Stimulated activated CD4-positive, alpha-beta T cell treated with anti-CD3 and anti-CD28 coated beads, Interleukin-12 subunit alpha, Interleukin-12 subunit beta, amount 100 ng/mL, for 4 hours (primary cell): ENCODE results near the gene GALE.
"Not testable (repeated sequence)": the region's sequence is repeated elsewhere in the genome, so short reads cannot be mapped to it uniquely, and the experiment has no call there.

ENCODE experiments used
- DNase-seq: peaks from one replicate; pipeline ENCODE4 v3.0.0-alpha.2; 2020

The GALE gene

GRCh38 chr1:23791516-23792047, 9.0 kb downstream of the GALE start:
- no peak for DNase-seq

DNA sequence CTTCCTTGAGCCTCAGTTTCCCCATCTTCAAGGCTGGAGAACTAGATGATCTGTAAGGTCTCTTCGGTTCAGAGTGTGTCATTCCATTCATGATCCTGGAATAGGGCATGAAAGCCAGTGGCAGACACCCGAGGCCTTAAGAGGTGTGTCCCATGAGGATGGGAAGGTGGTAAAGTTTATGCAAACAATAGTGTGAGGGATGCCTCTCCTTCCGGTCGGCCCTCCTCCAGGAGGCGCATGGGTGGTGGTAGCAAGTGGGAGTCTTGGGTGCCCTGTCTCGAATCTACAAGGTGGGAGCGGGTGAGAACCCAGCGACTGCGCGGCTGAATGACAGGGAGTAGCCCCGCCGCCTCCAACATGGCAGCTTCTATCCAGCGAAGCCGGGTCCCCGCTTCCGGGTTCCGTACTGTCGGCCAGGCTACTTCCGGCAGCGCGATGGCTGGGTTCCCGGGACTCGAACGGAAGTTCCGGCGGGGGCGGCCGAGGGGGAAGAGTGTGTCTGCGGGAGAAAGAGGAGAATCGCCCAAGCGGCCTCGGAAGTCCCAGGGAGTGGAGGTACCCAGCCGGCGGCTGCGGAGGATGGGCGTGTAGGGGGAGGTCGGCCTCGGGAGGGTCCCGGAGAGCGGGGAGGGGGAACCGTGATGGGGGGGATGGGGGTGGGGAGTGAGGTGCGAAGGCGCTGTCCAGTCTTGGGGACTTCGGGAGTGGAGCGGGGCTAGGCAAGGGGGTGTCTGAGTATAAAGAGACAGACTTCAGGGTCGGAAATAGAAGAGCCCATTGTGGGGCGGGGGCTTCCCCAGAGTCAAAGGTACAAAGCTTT, 9.6 kb downstream of the GALE start, which contains the start of gene LYPLA2:
TSS of gene LYPLA2 (plus strand) at position 450 of the 820 bp plus-strand sequence. CDS start 1,538 bp downstream, outside the sequence.
- DNase-seq, result peak; percentile 86

DNA sequence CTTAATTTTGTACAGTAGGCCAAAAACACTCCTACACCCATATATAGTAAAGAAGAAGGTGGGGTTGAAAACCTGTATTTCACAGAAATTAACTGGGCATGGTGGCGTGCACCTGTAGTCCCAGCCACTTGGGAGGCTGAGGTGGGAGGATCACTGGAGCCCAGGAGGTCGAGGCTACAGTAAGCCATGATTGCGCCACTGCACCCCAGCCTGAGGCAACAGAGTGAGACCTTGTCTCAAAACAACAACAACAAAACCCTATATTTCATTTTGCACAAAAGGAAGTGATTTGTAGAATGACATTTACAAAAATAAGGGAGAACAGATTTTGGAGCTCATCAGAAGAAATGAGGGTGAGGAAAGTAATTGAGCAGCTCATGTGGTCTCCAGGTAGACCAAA, 11.9 kb downstream of the GALE start:
- no peak for DNase-seq

- no peak for DNase-seq
Observed at GRCh38 chr1:23787701-23788100, 12.9 kb downstream of the GALE start.

DNA sequence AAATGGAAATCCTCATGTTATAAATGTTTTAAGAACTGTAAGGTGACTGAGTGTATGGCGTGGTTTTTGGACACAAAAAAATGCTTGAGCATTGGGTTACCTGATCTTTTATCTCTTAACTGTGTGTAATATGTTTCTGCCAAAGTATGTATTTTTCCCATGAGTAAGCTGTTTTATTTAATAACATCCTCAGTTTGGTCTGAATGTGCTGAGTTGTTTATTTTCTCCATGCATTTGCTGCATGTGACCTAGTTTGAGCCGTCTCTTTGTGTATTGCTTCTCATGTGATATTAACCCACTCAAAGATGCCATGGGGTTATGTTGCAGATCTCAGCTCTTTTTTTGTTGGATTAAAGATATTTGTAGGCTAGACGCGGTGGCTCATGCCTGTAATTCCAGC, 15.7 kb downstream of the GALE start:
- no peak for DNase-seq

DNA sequence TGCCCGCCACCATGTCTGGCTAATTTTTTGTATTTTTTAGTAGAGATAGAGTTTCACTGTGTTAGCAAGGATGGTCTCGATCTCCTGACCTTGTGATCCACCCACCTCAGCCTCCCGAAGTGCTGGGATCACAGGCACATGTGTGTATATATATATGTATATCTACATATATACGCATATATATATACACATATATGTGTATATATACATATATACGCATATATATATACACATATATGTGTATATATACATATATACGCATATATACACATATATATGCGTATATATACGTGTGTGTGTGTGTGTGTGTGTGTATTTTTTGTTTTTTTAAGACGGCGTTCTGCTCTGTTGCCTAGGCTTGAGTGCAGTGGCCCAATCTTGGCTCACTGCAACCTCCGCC, 17.4 kb downstream of the GALE start:
- not testable (repeated sequence) for DNase-seq

DNA sequence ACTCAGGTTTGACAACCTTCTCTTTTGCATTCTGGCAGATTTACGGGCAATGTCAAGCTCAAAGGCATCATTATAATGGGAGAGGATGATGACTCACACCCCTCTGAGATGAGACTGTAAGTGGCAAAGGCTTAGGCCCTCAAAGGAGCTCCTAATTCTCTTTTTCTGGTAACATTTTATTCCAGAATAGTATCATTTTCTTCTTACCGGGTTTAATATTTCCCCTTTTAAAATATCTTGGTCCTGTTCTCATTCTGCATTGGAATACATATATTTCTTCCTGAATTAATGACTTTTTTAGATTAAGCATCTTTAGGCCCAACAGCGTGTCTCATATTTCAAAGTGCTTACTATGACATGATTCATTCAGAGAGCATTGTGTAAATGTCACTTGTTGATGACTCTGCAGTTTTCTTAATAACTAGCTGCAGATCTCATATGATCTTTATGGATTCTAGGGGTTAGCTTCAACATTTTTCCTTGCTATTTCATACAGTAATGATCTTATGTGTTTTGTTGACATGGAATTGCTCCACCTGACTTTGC, 20.7 kb downstream of the GALE start:
- no peak for DNase-seq

DNA sequence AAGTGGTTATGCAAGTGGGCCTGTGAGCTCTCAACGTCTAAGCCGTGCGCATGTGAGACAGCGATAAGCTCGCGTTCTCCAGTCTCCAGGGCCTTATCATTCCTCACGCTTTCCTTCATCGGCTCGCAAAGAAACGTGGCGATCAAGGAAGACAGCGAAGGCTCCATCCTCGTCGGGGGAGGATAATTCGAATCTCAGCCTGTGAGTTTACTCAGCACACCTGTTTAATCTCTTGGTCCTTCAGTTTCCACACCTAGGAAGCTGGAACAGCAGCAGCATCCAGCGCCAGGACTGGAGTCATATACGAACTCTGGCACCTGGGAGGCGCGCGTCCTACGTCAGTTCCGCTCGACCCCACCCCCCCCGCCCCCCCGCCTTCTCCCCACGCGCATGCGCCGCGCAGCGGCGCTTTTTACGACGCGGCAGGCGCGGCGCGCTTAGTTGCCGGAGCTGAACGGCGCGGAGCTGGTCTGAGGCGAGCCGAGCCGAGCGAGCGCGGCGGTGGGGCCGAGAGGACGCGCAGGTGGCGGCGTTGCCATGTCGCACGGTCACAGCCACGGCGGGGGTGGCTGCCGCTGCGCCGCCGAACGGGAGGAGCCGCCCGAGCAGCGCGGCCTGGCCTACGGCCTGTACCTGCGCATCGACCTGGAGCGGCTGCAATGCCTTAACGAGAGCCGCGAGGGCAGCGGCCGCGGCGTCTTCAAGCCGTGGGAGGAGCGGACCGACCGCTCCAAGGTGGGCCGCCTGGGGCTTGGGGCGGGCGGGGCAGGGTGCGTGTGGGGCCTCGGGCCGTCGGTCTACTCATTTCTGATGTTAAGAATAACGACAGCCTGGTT, 22.4 kb downstream of the GALE start, which contains the start of gene PITHD1:
TSS of gene PITHD1 (plus strand) at position 440 of the 836 bp plus-strand sequence. CDS start at position 538, 98 bp downstream.
- DNase-seq, result peak; percentile 70

DNA sequence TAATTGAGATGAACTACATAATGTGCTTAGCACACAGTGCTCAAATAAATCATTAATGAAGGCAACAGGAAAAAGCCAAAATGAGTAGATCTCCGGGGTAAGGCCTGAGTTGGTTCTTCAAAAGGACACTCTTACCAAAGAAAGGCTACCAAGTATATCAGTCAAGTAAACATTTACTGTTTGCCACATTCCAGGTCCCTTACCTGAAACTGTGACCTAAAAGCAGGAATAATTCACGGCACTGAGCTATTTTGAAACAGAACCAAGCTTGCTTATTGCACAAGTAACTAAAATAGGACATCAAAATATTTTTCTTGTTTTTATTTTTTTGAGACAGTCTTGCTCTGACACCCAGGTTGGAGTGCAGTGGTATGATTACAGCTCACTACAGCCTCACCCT, 24.3 kb downstream of the GALE start:
- DNase-seq, result no peak

GRCh38 chr1:23774174-23774880, 26.2 kb downstream of the GALE start:
- DNase-seq, result no peak

GRCh38 chr1:23772854-23773242, 27.7 kb downstream of the GALE start:
- no peak for DNase-seq

- peak; percentile 87 for DNase-seq
Observed at GRCh38 chr1:23772049-23772853, 28.3 kb downstream of the GALE start.

- DNase-seq, result no peak
Observed at GRCh38 chr1:23768733-23769132, 31.8 kb downstream of the GALE start.

GRCh38 chr1:23763041-23763577, 37.4 kb downstream of the GALE start:
- DNase-seq, result no peak

DNA sequence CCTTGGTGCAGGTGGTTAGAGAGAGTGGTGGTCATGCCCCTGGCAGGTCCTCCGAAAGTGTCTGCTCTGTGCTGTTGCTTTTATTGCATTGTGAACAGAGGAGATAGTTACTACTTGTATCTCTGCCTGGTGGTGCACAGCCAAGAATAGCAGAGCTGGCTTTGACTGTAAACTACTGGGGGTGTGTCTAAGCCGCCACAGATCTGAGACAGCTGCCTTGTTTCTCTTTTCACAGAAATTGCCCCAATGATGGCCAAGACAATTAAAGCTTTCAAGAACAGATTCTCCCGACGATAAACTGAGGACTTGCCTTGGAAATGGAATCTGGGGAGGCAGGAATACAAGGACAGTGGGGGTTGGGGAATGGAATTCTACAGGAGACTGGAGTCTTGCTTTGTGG, 41.3 kb downstream of the GALE start:
- no peak for DNase-seq

GRCh38 chr1:23757812-23758211, 42.7 kb downstream of the GALE start:
- no peak for DNase-seq

- DNase-seq, result no peak
Observed at GRCh38 chr1:23756676-23757075, 43.9 kb downstream of the GALE start.

- no peak for DNase-seq
Observed at GRCh38 chr1:23752909-23753308, 47.6 kb downstream of the GALE start.

- no peak for DNase-seq
Observed at GRCh38 chr1:23751815-23752200, 48.7 kb downstream of the GALE start.

DNA sequence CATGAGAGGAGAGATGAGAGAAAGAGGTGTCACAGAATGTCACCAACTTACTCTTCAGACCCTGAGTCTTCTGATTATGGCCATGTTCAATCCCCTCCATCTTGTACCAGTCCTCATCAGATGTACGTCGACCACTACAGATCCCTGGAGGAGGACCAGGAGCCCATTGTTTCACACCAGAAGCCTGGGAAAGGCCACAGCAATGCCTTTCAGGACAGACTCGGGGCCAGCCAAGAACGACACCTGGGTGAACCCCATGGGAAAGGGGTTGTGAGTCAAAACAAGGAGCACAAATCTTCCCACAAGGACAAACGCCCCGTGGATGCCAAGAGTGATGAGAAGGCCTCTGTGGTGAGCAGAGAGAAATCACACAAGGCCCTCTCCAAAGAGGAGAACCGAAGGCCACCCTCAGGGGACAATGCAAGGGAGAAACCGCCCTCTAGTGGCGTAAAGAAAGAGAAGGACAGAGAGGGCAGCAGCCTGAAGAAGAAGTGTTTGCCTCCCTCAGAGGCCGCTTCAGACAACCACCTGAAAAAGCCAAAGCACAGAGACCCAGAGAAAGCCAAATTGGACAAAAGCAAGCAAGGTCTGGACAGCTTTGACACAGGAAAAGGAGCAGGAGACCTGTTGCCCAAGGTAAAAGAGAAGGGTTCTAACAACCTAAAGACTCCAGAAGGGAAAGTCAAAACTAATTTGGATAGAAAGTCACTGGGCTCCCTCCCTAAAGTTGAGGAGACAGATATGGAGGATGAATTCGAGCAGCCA, 49.3 kb downstream of the GALE start:
- DNase-seq, result peak; percentile 8

- no peak for DNase-seq
Observed at GRCh38 chr1:23748016-23748415, 52.5 kb downstream of the GALE start.
